HG02571 (cell line): ENCODE data around the gene CEP20.
"Not testable (repeated sequence)": the region's sequence is repeated elsewhere in the genome, so short reads cannot be mapped to it uniquely, and the experiment has no call there.

Source experiments
- ATAC-seq: cut with Tn5 transposase; IDR thresholded peaks from one replicate; pipeline ENCODE4 v1.9.1; 2021; ENCODE audit warnings: mild to moderate bottlenecking, moderate library complexity; ENCODE audit not compliant: unreplicated experiment

Gene CEP20

GRCh38 chr16:15858921-15859668 lies 29.3 kb downstream of the CEP20 start:
- no peak for ATAC-seq

- ATAC-seq, result no peak
Observed at GRCh38 chr16:15857724-15858560, 30.5 kb downstream of the CEP20 start.

GRCh38 chr16:15856901-15857698 lies 31.3 kb downstream of the CEP20 start, which contains the start of gene MYH11:
MYH11 (minus strand) TSS chr16:15857028; CDS start chr16:15838252, 18,776 bp downstream.
- ATAC-seq, result no peak

- no peak for ATAC-seq
Observed at GRCh38 chr16:15856182-15856581, 32.2 kb downstream of the CEP20 start.

GRCh38 chr16:15855704-15856003 lies 32.7 kb downstream of the CEP20 start:
- peak; percentile 58 for ATAC-seq

- no peak for ATAC-seq
Observed at GRCh38 chr16:15854906-15855703, 33.3 kb downstream of the CEP20 start.

GRCh38 chr16:15854061-15854460 lies 34.3 kb downstream of the CEP20 start:
- no peak for ATAC-seq

- ATAC-seq, result no peak
Observed at GRCh38 chr16:15853021-15853420, 35.4 kb downstream of the CEP20 start.

- not testable (repeated sequence) for ATAC-seq
Observed at GRCh38 chr16:15850555-15850954, 37.8 kb downstream of the CEP20 start.

GRCh38 chr16:15849209-15849981 lies 39.0 kb downstream of the CEP20 start:
- ATAC-seq, result no peak

- ATAC-seq, result no peak
Observed at GRCh38 chr16:15847611-15848175, 40.7 kb downstream of the CEP20 start.

GRCh38 chr16:15846510-15846909 lies 41.9 kb downstream of the CEP20 start:
- no peak for ATAC-seq

- no peak for ATAC-seq
Observed at GRCh38 chr16:15843635-15844279, 44.6 kb downstream of the CEP20 start.

GRCh38 chr16:15839204-15839603 lies 49.2 kb downstream of the CEP20 start:
- ATAC-seq, result not testable (repeated sequence)

- no peak for ATAC-seq
Observed at GRCh38 chr16:15837761-15838160, 50.6 kb downstream of the CEP20 start.

GRCh38 chr16:15836965-15837611 lies 51.3 kb downstream of the CEP20 start:
- ATAC-seq, result no peak

- no peak for ATAC-seq
Observed at GRCh38 chr16:15836074-15836473, 52.3 kb downstream of the CEP20 start.

GRCh38 chr16:15835136-15835878 lies 53.1 kb downstream of the CEP20 start:
- no peak for ATAC-seq
